ENCODE data around the gene SNCAIP.
"Not testable (repeated sequence)": the region's sequence is repeated elsewhere in the genome, so short reads cannot be mapped to it uniquely, and the experiment has no call there.

The SNCAIP gene

GRCh38 chr5:122316656-122317055, 4.6 kb downstream of the SNCAIP start:
- DNase-seq = no peak

GRCh38 chr5:122319897-122320296, 7.9 kb downstream of the SNCAIP start:
- DNase-seq = no peak

- no peak for DNase-seq
Measured at GRCh38 chr5:122321921-122322320, 9.9 kb downstream of the SNCAIP start.

- DNase-seq = no peak
Measured at GRCh38 chr5:122322801-122323548, 10.9 kb downstream of the SNCAIP start.

- no peak for DNase-seq
Measured at GRCh38 chr5:122323738-122324137, 11.7 kb downstream of the SNCAIP start.

- no peak for DNase-seq
Measured at GRCh38 chr5:122327110-122327509, 15.1 kb downstream of the SNCAIP start.

- no peak for DNase-seq
Measured at GRCh38 chr5:122330881-122331280, 18.8 kb downstream of the SNCAIP start.

GRCh38 chr5:122332599-122333555, 20.8 kb downstream of the SNCAIP start:
- no peak for DNase-seq

GRCh38 chr5:122333564-122333963, 21.5 kb downstream of the SNCAIP start:
- no peak for DNase-seq

GRCh38 chr5:122339591-122339990, 27.6 kb downstream of the SNCAIP start:
- DNase-seq = no peak

- no peak for DNase-seq
Measured at GRCh38 chr5:122341087-122341486, 29.1 kb downstream of the SNCAIP start.

- DNase-seq = no peak
Measured at GRCh38 chr5:122342256-122342655, 30.2 kb downstream of the SNCAIP start.

GRCh38 chr5:122346897-122347581, 35.0 kb downstream of the SNCAIP start:
- DNase-seq = no peak

- DNase-seq = no peak
Measured at GRCh38 chr5:122350496-122350895, 38.5 kb downstream of the SNCAIP start.

GRCh38 chr5:122351416-122352157, 39.5 kb downstream of the SNCAIP start:
- no peak for DNase-seq

- no peak for DNase-seq
Measured at GRCh38 chr5:122352331-122352730, 40.3 kb downstream of the SNCAIP start.

- not testable (repeated sequence) for DNase-seq
Measured at GRCh38 chr5:122353361-122353760, 41.3 kb downstream of the SNCAIP start.

GRCh38 chr5:122354293-122354692, 42.3 kb downstream of the SNCAIP start:
- no peak for DNase-seq

- DNase-seq = no peak
Measured at GRCh38 chr5:122355324-122355723, 43.3 kb downstream of the SNCAIP start.

GRCh38 chr5:122356855-122357254, 44.8 kb downstream of the SNCAIP start:
- DNase-seq = no peak

GRCh38 chr5:122358372-122358979, 46.4 kb downstream of the SNCAIP start:
- DNase-seq = no peak

- DNase-seq = no peak
Measured at GRCh38 chr5:122362361-122362760, 50.3 kb downstream of the SNCAIP start.
